NAMALWA (cell line): ENCODE results near the gene ZNF534.
"Not testable (repeated sequence)": the region's sequence is repeated elsewhere in the genome, so short reads cannot be mapped to it uniquely, and the experiment has no call there.

Experiments used
- DNase-seq: peaks from one replicate; pipeline ENCODE4 v3.0.0-alpha.2; 2015; ENCODE audit warnings: low spot score

The ZNF534 gene

GRCh38 chr19:52428937-52429336 is at the start of gene ZNF534:
ZNF534 (plus strand) TSS chr19:52429148; CDS start chr19:52431475, 2,327 bp downstream.
- DNase-seq: no peak

GRCh38 chr19:52391135-52391534 is 37.8 kb upstream of the ZNF534 start:
- no peak for DNase-seq

- peak; percentile 88 for DNase-seq
These were observed 31.5 kb upstream of the ZNF534 start, which contains the start of gene ZNF528 for GRCh38 chr19:52397310-52398080. ZNF528 (plus strand) TSS chr19:52397849; CDS start chr19:52402014, 4,165 bp downstream.

GRCh38 chr19:52398081-52398441 is 30.9 kb upstream of the ZNF534 start:
- DNase-seq: no peak

GRCh38 chr19:52410276-52410675 is 18.7 kb upstream of the ZNF534 start:
- DNase-seq: no peak

GRCh38 chr19:52415711-52416110 is 13.2 kb upstream of the ZNF534 start:
- DNase-seq: no peak

- DNase-seq: no peak
These were observed 13.2 kb downstream of the ZNF534 start for GRCh38 chr19:52442179-52442578.

GRCh38 chr19:52444506-52444905 is 15.6 kb downstream of the ZNF534 start:
- DNase-seq: no peak

- DNase-seq: no peak
These were observed 22.3 kb downstream of the ZNF534 start for GRCh38 chr19:52451241-52451640.

- DNase-seq: no peak
These were observed 24.6 kb downstream of the ZNF534 start, which contains the start of gene ZNF578 for GRCh38 chr19:52453324-52454094. ZNF578 (plus strand) TSS chr19:52453553; CDS start chr19:52501846, 48,293 bp downstream.

GRCh38 chr19:52464798-52465470 is 36.0 kb downstream of the ZNF534 start:
- DNase-seq: peak; percentile 41

GRCh38 chr19:52473655-52474350 is 44.9 kb downstream of the ZNF534 start:
- peak; percentile 15 for DNase-seq

GRCh38 chr19:52474351-52475127 is 45.6 kb downstream of the ZNF534 start:
- peak; percentile 1 for DNase-seq

- DNase-seq: not testable (repeated sequence)
These were observed 55.3 kb downstream of the ZNF534 start for GRCh38 chr19:52484111-52484743.

GRCh38 chr19:52485064-52485463 is 56.1 kb downstream of the ZNF534 start:
- DNase-seq: not testable (repeated sequence)

- not testable (repeated sequence) for DNase-seq
These were observed 56.8 kb downstream of the ZNF534 start for GRCh38 chr19:52485561-52486240.

GRCh38 chr19:52492201-52492993 is 63.4 kb downstream of the ZNF534 start:
- DNase-seq: no peak

- DNase-seq: no peak
These were observed 64.1 kb downstream of the ZNF534 start for GRCh38 chr19:52492994-52493470.

GRCh38 chr19:52494518-52494917 is 65.6 kb downstream of the ZNF534 start:
- no peak for DNase-seq
